GM06990 (cell line): ENCODE measurements around the gene PGAM1.

Experiments
- DNase-seq: peaks from one replicate; pipeline ENCODE4 v3.0.0-alpha.2; 2011; ENCODE audit not compliant: insufficient read length; ENCODE audit errors: extremely low read depth
- H3K27me3 ChIP-seq: replicated peaks from 2 replicates; pipeline ENCODE4 v1.6.0; 2011; ENCODE audit warnings: low read length; ENCODE audit not compliant: control insufficient read depth, insufficient read depth
- H3K36me3 ChIP-seq: 2 replicates; pipeline ENCODE4 v1.5.1; 2011; ENCODE audit warnings: low read length; ENCODE audit not compliant: control insufficient read depth, insufficient read depth
- H3K4me3 ChIP-seq: replicated peaks from 2 replicates; pipeline ENCODE4 v1.5.1; 2011; ENCODE audit warnings: low read depth, mild to moderate bottlenecking, control low read depth, low read length
- TF ChIP-seq, protein P1 (sequence below): IDR thresholded peaks from 2 replicates; pipeline ENCODE4 v1.5.1; 2011; ENCODE audit warnings: low read length, control low read depth, mild to moderate bottlenecking, inconsistent platforms; ENCODE audit not compliant: insufficient read depth, poor library complexity, severe bottlenecking

The PGAM1 gene

DNA sequence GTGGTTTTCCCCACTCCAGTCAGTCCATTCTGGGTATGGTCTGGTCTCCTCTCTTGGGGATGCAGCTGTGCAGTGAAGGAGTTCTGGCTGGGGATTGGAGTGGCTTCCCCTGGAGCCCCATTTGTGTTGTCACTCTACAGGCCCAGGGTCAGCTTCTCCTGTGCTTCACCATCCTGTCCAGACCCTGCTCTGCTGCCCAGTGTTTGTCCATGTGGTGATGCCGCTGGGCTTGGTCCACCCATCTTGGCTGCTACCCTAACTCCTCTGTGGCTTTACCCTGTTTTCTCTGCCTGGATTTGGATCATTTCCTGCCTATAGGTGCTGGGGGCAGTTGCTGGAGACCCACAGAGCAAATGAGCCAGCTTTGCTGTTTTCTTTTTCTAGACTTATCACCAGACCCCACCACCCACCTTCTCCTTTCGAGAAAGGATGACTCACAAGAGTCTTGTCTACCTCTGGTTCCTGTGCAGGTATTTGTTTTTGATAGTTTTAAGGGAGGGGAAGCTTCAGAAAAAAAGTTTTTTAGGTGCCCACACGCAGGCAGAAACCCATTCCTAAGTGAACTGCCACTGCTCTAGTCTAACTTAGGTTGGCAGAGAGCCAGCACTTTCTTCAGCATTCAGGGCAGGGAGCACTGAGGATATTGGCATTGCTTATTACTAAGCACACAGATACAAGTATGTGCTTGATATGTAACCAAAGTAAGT is 28.5 kb downstream of the PGAM1 start:
- TF ChIP-seq, protein P1, sequence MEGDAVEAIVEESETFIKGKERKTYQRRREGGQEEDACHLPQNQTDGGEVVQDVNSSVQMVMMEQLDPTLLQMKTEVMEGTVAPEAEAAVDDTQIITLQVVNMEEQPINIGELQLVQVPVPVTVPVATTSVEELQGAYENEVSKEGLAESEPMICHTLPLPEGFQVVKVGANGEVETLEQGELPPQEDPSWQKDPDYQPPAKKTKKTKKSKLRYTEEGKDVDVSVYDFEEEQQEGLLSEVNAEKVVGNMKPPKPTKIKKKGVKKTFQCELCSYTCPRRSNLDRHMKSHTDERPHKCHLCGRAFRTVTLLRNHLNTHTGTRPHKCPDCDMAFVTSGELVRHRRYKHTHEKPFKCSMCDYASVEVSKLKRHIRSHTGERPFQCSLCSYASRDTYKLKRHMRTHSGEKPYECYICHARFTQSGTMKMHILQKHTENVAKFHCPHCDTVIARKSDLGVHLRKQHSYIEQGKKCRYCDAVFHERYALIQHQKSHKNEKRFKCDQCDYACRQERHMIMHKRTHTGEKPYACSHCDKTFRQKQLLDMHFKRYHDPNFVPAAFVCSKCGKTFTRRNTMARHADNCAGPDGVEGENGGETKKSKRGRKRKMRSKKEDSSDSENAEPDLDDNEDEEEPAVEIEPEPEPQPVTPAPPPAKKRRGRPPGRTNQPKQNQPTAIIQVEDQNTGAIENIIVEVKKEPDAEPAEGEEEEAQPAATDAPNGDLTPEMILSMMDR: no peak
- no peak for DNase-seq
- Histone ChIP-seq H3K36me3 (peaks cover 26% of the 10 kb centered on the region), H3K4me3 (no peak overlapping the region), H3K27me3 (no peaks in the 10 kb centered on the region)

GRCh38 chr10:97456034-97456685 is 30.2 kb downstream of the PGAM1 start:
- DNase-seq: no peak
- no peaks in the 10 kb centered on the region for H3K27me3 ChIP-seq
- TF ChIP-seq, protein P1: no peak
- H3K4me3 ChIP-seq: no peak overlapping the region
- peaks cover 37% of the 10 kb centered on the region for H3K36me3 ChIP-seq

DNA sequence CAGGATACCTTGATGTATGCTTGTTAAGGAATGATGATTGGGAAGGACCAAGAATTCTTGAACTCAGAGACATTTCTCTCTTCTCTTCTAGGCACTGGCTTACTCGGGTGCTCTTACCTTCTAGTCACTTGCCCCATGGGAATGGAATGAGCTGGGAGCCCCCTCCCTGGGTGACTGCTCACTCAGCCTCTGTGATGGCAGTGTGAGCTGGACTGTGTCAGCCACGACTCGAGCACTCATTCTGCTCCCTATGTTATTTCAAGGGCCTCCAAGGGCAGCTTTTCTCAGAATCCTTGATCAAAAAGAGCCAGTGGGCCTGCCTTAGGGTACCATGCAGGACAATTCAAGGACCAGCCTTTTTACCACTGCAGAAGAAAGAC is 30.7 kb downstream of the PGAM1 start:
- TF ChIP-seq, protein P1: no peak
- H3K36me3 ChIP-seq: peaks cover 41% of the 10 kb centered on the region
- DNase-seq: no peak
- no peaks in the 10 kb centered on the region for H3K27me3 ChIP-seq
- no peak overlapping the region for H3K4me3 ChIP-seq

- TF ChIP-seq, protein P1: no peak
- no peak overlapping the region for H3K4me3 ChIP-seq
- H3K27me3 ChIP-seq: no peaks in the 10 kb centered on the region
- no peak for DNase-seq
- H3K36me3 ChIP-seq: peaks cover 55% of the 10 kb centered on the region
Measured at GRCh38 chr10:97459111-97459510, 33.1 kb downstream of the PGAM1 start.

GRCh38 chr10:97459933-97460332 is 33.9 kb downstream of the PGAM1 start:
- TF ChIP-seq, protein P1: no peak
- DNase-seq: no peak

More at GRCh38 chr10:97459933-97460332, 33.9 kb downstream of the PGAM1 start:
- H3K4me3 ChIP-seq: no peak overlapping the region
- H3K27me3 ChIP-seq: no peaks in the 10 kb centered on the region
- peaks cover 55% of the 10 kb centered on the region for H3K36me3 ChIP-seq
